DND-41 (cell line): ENCODE results near the gene MTA1.

Source experiments
- CTCF ChIP-seq: IDR thresholded peaks from 2 replicates; pipeline ENCODE4 v1.5.1; 2012; ENCODE audit warnings: borderline replicate concordance, low read length, moderate library complexity, mild to moderate bottlenecking; ENCODE audit not compliant: poor library complexity, severe bottlenecking; ENCODE audit errors: extremely low read depth
- EZH2 ChIP-seq: IDR thresholded peaks from 3 replicates; pipeline ENCODE4 v1.6.1; 2012; ENCODE audit warnings: borderline replicate concordance, low read depth, mild to moderate bottlenecking, moderate library complexity, low read length, inconsistent platforms; ENCODE audit not compliant: severe bottlenecking

- no peak for TF ChIP-seq CTCF
- TF ChIP-seq EZH2: no peak
These were observed 37.1 kb upstream of the MTA1 start for GRCh38 chr14:105382343-105383082.
